Neural cell (in vitro differentiated cells): ENCODE results near the gene SLC25A22.

ENCODE experiments used
- CTCF ChIP-seq: fragments of 450-650 bp; IDR thresholded peaks from 2 replicates; pipeline ENCODE4 v1.5.1; 2014; ENCODE audit warnings: antibody characterized with exemption, mild to moderate bottlenecking, moderate library complexity; ENCODE audit not compliant: poor library complexity, severe bottlenecking
- EP300 ChIP-seq: fragments of 450-650 bp; conservative IDR thresholded peaks from 2 replicates; pipeline ENCODE4 v1.6.1; 2014; ENCODE audit warnings: antibody characterized with exemption, mild to moderate bottlenecking, moderate library complexity; ENCODE audit not compliant: poor library complexity, severe bottlenecking
- MXI1 ChIP-seq: fragments of 450-650 bp; conservative IDR thresholded peaks from 2 replicates; pipeline ENCODE4 v1.6.1; 2014; ENCODE audit warnings: antibody characterized with exemption, mild to moderate bottlenecking; ENCODE audit not compliant: poor library complexity, severe bottlenecking
- POLR2AphosphoS5 ChIP-seq: IDR thresholded peaks from 2 replicates; pipeline ENCODE4 v1.6.1; 2012

DNA sequence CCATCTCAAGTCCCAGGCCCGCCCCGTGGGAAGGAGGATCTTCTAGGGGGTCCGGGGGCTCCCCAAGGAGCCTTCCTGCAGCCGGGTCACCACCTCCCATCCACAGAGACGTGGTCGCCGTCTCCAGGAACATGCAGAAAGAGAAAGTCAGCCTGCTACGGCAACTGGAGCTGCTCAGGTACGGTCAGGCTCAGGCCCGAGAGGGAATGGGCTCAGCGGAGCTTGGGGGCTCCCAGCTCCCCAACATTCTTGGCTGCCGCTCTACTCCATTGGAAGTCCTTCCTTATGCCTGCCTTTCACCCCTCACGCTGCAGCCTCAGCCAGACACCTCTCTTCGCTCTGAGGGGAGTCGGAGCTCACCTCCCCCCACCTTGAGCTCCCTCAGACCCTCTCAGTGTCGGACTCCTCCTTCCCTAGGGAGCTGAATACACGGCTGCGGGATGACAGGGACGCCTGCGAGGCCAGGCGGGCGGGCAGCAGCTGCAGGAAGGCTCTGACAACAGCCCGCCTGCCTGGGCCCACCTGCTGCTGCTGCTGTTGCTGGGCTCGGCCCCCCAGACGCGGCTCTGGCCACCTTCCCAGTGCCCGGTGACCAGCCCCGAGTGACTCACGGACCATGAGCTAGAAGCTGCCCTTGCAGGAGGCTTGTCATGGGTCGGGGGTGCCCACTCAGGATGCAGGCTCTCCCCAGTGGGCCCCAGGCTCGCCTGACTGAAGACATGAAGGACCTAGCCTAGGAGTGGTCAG is 33.2 kb upstream of the SLC25A22 start:
- TF ChIP-seq CTCF (no peak), POLR2AphosphoS5 (no peak), EP300 (no peak), MXI1 (no peak)
